Adrenal gland (tissue), 5 donors: ENCODE data around the gene PPP2R2D.

Experiments used
- POLR2A ChIP-seq, 2 donors: fragments of 450-650 bp; IDR thresholded peaks; one replicate each; pipeline ENCODE4 v1.6.1; 2017; ENCODE audit warnings: antibody characterized with exemption in 2 of 2, mild to moderate bottlenecking in 2 of 2, moderate library complexity in 1 of 2
- TF ChIP-seq, protein P1 (sequence below), 6 experiments: fragments of 450-650 bp in 4 of 6; fragments of 200-600 bp in 2 of 6; sonication (generic) in 1 of 6; IDR thresholded peaks; 1 replicate in 5 of 6; 2 replicates in 1 of 6; pipeline versions ENCODE4 v1.5.1 to v1.8.0; 2016 to 2021; ENCODE audit warnings: antibody characterized with exemption in 6 of 6, mild to moderate bottlenecking in 2 of 6, moderate library complexity in 1 of 6
- donor health status: DM: no; HTN: no; CAD: no.

- TF ChIP-seq, protein P1, sequence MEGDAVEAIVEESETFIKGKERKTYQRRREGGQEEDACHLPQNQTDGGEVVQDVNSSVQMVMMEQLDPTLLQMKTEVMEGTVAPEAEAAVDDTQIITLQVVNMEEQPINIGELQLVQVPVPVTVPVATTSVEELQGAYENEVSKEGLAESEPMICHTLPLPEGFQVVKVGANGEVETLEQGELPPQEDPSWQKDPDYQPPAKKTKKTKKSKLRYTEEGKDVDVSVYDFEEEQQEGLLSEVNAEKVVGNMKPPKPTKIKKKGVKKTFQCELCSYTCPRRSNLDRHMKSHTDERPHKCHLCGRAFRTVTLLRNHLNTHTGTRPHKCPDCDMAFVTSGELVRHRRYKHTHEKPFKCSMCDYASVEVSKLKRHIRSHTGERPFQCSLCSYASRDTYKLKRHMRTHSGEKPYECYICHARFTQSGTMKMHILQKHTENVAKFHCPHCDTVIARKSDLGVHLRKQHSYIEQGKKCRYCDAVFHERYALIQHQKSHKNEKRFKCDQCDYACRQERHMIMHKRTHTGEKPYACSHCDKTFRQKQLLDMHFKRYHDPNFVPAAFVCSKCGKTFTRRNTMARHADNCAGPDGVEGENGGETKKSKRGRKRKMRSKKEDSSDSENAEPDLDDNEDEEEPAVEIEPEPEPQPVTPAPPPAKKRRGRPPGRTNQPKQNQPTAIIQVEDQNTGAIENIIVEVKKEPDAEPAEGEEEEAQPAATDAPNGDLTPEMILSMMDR (IDR thresholded peaks at IDR 0.05), result no peak
- TF ChIP-seq POLR2A (IDR thresholded peaks at IDR 0.05), result no peak
Measured at GRCh38 chr10:131920693-131921092, 19.9 kb downstream of the PPP2R2D start.
